Measurements from ENCODE around the gene CAPSL. TPM values are rescaled to one million over a fixed set of nuclear protein-coding genes. Genes with fewer than 3 reads are reported as not detected.
"Not testable (repeated sequence)": the region's sequence is repeated elsewhere in the genome, so short reads cannot be mapped to it uniquely, and the experiment has no call there.

Gene CAPSL
- total RNA-seq, 1 donor from 2014 or later: not detected

DNA sequence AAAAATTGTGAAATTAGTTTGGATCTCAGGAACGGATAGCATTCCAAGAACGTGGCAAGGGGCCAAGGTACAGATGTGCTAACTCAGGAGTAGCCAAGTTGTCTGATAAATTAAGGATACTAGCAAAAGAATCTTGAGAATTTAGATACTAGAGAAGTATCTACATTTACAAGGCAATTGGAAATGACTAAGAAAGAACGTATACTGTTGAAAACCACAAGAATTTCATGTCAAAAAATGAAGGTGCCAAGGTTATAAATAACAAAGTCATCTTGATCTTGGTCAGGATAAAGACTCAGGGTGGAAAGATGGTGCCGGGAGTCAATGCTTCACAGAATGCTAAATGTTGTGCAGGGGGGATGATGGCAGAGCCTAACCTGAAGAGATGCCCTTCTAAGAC, 19.2 kb downstream of the CAPSL start:
- DNase-seq (ENCODE audit: low spot score): no peak
- intact Hi-C loops (cut with DNase I): no loop called here

DNA sequence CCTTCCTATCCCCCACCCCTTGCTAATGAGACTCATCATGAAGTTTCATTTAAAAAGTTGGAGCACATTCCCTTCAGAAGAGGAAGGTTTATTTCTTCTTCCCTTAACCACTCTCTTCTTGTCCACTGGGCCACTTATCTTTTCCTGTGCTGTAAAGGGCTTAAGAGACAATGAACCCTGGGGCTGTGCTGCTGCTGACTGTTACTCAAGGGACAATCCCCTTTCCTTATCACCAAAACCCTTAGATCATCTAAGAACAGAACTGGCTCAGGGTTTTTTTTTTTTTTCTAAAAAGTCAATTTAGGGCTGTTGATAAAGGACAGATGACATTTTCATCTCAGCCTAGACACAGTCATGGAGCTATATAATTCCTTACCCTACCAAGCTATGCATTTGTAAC, 29.6 kb downstream of the CAPSL start:
- intact Hi-C loops (cut with DNase I): no loop called here
- no peak for DNase-seq (ENCODE audit: low spot score)

DNA sequence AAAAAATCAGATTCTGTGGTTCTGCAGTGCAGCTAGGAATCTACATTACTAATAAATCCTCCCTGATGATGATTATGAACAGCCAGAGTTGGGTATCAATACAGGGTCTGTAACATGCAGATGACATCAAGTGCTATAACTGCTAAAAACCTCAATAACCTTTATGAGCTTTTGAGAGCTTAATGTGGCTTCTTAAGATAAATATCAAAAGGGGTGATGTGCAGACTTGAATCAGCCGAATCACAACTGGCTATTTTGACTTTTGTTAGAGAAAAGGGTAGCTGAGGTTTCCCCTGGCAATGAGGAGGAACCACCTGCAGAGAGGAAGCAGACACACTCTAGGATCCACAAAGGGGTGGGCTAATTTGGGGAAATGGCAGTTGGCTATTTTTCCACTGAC, 30.2 kb downstream of the CAPSL start:
- intact Hi-C loops (cut with DNase I): no loop called here
- no peak for DNase-seq (ENCODE audit: low spot score)

GRCh38 chr5:35904443-35905132, 33.8 kb downstream of the CAPSL start:
- intact Hi-C loops (cut with DNase I): no loop called here
- no peak for DNase-seq (ENCODE audit: low spot score)

DNA sequence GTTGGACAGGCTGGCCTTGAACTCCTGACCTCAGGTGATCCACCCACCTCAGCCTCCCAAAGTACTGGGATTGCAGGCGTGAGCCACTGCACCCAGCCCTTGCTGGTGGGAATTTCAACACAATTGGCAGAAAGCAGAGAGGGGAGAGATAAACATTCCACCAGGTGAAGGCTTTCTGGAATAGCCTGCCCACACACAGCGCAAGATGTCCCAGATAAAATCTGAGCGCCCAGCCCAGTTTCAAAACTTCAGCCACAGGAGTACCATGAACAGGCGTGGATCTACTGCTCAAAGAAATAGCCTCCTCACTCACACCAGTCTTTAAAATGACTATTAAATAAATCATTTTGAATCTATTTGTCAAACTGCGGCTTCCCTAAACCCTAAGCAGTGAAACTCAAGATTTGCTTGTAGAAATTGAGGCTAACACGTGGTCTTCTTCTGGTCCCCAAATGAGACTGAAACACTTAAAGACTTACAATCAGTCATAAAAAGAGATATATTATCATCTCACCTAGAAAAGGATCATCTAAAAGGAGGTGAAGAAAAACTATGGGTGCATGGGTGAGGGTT, 34.7 kb downstream of the CAPSL start:
- intact Hi-C loops (cut with DNase I): no loop called here

GRCh38 chr5:35902046-35902672, 36.3 kb downstream of the CAPSL start:
- intact Hi-C loops (cut with DNase I): no loop called here
- DNase-seq (ENCODE audit: low spot score): no peak

More for the DNA sequence above, 34.7 kb downstream of the CAPSL start:
- DNase-seq (ENCODE audit: low spot score): no peak

GRCh38 chr5:35900972-35901695, 37.3 kb downstream of the CAPSL start:
- no peak for DNase-seq (ENCODE audit: low spot score)
- intact Hi-C loops (cut with DNase I): no loop called here

GRCh38 chr5:35899800-35900199, 38.6 kb downstream of the CAPSL start:
- intact Hi-C loops (cut with DNase I): no loop called here
- DNase-seq (ENCODE audit: low spot score): no peak

DNA sequence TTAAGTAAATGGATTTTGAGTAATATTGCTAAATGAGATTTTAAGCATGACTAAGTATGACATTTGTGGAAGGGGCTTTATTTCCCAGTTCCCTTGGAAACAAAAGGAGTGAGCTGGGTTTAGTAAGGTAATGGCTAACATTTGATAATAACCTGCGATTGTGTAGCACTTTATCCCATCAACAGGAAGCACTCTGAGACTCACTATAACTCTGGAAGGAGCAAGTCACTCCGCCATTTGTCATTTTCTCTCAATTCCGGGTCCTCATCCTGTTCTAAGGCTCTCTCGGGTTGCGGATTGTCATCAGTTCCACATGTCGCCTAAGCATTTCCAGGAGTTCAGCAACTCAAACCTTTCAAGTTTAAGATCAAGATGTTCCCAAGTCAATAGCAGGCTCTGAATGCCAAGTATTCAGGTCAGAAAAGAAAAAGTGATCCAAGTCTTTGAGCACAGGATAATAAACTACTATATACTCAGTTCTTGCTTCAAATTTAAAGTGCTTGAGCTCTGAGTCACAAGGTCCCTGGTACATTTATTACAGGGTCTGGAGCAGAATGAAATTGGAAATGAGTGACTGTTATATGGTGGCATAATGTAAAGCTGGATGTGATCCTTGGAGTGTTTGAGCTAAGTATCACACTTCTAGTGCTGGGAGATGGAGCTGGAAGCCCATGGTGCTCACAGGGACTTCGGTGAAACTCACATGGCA, 39.3 kb downstream of the CAPSL start:
- intact Hi-C loops (cut with DNase I): no loop called here
- DNase-seq (ENCODE audit: low spot score): no peak

DNA sequence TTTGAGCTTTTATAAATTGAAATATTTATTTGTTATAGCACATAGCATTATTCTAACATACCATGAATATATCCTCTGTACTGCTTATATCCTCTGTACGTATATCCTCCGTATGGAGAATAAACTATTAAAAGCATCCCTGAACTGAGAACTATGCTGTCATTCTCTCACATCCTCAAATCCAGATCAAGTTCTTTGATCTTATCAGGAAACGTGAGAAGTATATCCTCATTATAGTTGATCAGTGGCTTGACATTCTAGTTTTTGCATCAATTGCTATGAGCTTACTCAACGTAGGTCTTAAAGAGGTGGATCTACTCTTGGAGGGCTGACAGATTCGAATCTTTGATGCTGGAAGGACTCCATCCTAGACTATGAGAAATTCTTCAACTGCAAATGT, 44.3 kb downstream of the CAPSL start:
- intact Hi-C loops (cut with DNase I): no loop called here

GRCh38 chr5:35892799-35893198, 45.6 kb downstream of the CAPSL start:
- intact Hi-C loops (cut with DNase I); DNase-seq (ENCODE audit: low spot score): not testable (repeated sequence)

More for the DNA sequence above, 44.3 kb downstream of the CAPSL start:
- no peak for DNase-seq (ENCODE audit: low spot score)

DNA sequence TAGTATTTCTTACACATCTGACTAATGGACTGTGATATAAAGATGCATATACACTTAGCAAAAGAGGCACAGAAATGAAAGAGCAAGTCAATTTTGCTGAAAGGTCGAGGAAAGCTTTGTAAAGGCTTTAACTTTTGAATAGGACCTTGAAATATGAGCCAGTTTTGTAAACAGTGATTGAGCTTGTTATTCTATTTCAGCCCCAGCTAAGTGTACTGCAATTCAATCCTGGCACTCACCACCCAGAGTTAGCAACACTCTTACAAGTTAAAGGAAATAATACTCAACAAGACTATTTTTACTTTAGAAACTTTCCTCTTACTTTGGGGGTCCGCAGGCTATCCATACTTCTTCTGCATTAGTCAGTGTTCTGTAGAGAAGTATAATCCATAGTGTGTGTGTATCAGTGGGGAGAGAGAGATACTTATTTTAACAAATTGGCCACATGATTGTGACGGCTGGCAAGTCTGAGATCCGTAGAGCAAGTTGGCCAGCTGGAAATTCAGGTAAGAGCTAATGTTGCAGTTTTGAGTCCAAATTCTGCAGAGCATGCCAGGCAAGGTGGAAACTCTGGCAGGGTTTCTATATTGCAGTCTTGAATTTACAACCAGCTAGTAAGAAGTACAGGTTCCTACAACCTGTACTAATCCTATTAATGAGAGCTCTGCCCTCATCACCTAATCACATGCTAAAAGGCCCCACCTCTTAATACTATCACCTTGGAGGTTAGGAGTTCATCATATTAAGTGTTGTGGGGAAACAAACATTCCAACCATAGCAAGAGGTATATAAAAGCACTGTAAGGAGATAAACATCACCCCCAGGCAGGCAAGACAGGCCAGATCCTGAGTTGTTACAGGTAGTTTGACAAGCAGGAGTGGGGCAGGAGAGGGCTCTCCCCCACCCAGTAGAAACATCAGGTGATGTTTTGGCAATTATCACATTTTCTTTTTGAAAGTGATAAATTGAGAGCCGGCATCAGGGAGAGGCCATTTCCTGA, 48.1 kb downstream of the CAPSL start:
- no peak for DNase-seq (ENCODE audit: low spot score)
- intact Hi-C loops (cut with DNase I): no loop called here

DNA sequence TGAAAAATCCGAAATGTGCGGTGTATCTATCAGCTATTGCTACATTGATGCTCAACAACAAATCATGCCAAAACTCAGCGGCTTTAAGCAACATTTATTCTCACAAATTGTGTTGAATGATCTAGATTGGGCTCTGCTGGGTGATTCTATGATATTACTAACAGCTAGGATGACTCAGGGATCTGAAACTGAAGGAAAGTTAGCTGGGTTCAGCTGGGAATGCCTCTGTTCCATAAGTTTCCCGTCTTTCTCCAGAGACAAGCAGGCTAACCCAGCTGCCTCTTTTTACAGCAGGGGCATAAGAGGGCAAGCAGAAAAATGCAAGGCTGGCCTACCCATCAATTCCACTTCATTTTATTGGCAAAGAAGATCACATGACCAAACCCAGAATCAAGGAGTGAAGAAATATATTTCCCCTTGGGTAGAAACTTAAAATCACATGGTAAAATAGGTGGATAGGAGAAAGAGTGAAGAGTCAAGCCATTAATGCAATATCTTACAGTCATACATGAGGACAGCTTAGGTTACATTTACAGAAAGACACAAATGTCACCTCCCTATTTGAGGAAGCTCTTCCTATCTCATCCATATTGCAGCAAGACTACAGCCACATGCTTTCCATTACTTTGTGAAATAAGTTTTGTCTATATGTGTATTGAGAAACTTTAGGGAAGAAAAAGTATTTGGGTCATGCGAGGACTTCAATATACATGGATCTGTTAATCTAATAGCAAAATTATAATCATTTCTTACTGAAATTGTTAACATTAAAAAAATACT, 50.9 kb downstream of the CAPSL start:
- intact Hi-C loops (cut with DNase I): no loop called here

DNA sequence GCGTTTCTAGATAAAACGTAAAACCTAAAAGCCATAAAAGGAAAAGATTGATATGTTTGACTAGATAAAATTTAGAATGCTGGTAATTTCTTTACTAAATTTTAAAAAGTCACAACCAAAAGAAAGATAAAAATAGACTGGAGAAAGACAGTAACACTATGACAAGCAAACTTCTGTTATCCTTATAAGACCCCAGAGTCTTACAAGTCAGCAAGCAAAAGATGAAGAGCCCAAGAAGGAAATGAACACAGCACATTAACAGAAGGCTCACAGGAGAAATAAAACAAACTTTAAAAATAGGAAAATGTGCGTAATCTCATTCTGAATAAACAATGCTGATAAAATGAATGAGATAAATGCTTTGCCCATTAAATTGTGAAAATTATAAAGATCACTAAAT, 52.0 kb downstream of the CAPSL start:
- no peak for DNase-seq (ENCODE audit: low spot score)
- intact Hi-C loops (cut with DNase I): no loop called here

More for the DNA sequence above, 50.9 kb downstream of the CAPSL start:
- no peak for DNase-seq (ENCODE audit: low spot score)

GRCh38 chr5:35884773-35885172, 53.6 kb downstream of the CAPSL start:
- DNase-seq (ENCODE audit: low spot score): no peak
- intact Hi-C loops (cut with DNase I): no loop called here

DNA sequence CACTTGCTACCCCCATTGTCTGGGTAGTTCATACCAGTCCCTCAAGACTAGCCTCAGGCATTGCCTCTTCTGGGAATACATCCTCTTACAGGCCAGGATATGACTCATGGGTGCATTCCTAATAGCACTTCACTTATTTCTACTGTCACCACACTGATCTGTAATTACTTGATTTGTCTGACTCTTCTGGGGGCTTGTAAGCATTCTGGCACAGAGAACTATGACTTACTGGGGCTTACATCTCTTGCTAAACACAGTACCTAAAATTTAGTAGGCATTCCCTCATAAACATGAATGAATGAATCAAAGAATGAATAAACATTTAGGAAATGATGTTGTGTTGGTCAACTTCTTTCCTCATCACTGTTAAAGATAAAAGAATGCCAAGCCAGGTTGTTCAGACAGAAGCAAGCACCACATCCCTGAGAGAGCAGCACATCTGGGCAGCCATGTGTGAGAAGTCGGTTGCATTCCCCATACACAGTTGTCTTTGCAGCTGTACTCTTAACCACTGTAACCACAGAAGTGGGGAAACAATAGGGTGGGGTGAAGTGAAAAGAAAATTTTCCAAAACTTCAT, 54.1 kb downstream of the CAPSL start:
- intact Hi-C loops (cut with DNase I): no loop called here
- DNase-seq (ENCODE audit: low spot score): no peak

GRCh38 chr5:35881758-35882157, 56.7 kb downstream of the CAPSL start:
- no peak for DNase-seq (ENCODE audit: low spot score)
- intact Hi-C loops (cut with DNase I): no loop called here

GRCh38 chr5:35880156-35880555, 58.3 kb downstream of the CAPSL start:
- intact Hi-C loops (cut with DNase I): no loop called here
- DNase-seq (ENCODE audit: low spot score): no peak

Measured in cardiac septum (tissue), 1 donor.